Stimulated activated CD8-positive, alpha-beta memory T cell treated with anti-CD3 and anti-CD28 coated beads, Interleukin-4, amount 100 ng/mL, for 24 hours (primary cell): Measurements from ENCODE around the gene POLR2A.
"Not testable (repeated sequence)": the region's sequence is repeated elsewhere in the genome, so short reads cannot be mapped to it uniquely, and the experiment has no call there.

Experiments used
- DNase-seq: peaks from one replicate; pipeline ENCODE4 v3.0.0-alpha.2; 2020; ENCODE audit warnings: low read depth

Gene POLR2A

GRCh38 chr17:7460850-7461660 is 23.1 kb upstream of the POLR2A start:
- DNase-seq: no peak

- DNase-seq: no peak
Measured at GRCh38 chr17:7462474-7463371, 21.4 kb upstream of the POLR2A start.

DNA sequence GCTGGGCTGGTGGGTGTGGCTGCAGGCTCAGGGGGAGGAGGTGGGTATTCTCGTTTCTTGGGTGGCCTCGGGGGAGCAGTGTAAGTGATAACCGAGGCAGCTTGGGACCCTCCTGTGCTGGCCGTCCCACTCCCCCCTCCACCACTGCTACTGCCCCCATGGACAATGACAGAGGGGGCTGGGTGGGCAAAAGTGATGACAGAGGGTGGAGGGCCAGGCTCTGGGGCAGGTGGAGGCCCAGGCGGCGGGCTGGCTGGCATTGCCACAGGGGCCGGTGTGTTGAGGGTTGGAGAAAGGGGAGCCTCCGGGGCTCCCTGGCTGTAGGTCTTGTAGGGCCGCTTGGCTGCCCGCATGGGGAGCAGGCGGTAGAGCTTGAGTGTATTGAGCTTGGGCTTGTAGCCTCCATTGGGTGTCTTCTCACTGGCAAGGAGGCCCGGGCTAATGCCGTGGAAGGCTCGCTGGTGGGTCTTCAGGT is 20.8 kb upstream of the POLR2A start:
- no peak for DNase-seq

DNA sequence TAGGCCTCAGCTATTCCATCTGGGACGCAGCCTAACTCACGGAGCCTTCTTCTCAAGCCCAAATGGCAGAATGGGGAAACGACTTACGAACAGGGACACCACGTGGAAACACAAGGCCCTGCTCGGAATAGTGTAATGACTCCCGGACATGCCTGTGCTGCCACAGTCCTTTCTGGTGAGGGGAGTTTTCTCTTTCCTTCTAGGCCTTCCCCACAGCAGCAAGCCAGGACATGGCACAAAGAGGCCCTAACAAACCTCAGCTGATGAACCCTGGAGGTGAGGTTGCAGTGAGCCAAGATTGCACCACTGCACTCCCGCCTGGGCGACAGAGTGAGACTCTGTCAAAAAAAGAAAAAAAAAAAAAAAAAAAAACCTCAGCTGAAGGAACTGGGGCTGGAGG is 20.1 kb upstream of the POLR2A start:
- no peak for DNase-seq

GRCh38 chr17:7465597-7466275 is 18.4 kb upstream of the POLR2A start:
- no peak for DNase-seq

DNA sequence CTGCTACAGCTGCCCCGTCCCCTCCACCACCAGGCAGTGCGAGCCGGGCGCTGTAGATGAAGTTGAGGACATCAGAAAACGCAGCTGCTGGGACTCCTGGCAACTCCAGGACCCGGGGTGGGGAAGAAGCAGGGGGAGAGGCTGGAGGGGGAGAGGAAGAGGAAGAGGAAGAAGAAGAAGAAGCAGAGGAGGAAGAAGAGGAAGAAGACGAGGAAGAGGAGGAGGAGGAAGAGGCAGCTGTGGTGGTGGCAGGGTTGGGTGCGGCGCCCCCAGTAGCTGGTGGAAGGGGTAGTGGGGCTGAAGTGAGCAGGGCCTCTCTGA is 17.9 kb upstream of the POLR2A start:
- no peak for DNase-seq

DNA sequence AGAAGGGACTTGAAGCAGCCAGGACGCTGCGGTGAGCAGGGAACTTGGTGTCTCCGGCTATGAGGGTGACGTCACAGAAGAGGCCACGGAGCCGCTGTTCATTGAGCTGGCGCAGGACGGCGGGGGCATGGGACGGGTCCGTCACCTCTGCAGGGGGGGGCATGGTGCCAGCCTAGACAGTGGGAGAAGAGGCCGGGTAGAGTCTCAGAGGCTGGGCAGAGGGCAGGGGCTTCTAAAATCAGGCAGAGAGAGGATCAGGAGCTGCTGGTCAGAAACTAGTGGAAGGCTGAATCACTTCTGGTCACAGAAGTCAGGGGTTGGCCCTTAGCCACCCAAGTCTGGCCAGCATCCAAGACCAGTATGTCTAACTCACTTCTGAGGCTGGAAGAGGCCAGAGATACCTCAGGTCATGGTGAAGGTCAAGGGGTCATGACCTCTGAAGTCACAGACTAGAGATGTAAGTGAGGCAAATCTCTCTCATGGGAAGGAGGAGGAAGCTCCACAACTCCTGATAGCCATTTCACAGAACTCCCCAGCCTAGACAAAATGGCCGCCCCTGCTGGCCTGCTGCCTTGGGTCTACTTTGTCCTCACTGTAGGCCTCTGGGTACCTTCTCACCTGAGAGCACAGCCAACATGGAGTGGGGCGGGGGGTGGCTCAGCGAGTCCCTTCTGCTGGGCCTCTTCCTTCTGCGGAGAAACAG is 17.4 kb upstream of the POLR2A start:
- no peak for DNase-seq

DNA sequence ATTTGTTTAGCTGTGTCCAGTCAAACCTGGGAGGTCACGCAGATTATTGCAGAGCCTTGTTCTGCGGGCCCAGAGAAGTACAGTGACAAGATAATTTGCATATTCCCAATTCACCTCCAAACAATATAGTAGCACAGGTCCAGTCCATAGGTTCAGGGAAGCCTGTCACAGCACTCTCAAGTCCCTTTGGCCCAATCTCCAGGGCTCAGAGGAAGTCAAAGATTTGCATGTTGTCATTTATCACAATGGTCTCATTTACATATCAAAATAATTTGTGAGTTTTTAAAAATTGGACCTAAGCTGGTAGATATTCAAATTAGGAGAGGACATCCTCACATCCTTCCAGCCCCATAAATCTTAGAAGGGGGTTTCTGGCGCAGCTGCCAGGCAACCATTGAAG is 16.7 kb upstream of the POLR2A start:
- DNase-seq: no peak

DNA sequence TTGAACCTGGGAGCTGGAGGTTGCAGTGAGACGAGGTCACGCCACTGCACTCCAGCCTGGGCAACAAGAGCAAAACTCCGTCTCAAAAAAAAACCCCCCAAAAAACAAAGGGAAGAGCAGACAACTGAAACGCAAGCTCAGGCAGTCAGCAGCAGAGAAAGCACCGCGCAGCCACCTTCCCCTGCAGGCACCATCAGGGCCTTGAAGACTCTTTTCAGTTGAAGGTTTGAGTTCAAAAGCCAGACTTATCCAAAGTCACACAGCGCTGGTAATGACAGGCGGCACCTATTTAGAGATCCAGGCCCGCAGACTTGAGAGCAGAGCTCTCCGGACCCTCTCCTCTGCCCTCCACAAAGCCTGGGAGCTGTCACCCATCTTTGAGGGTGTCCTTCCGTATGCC is 15.9 kb upstream of the POLR2A start:
- DNase-seq: no peak

GRCh38 chr17:7468804-7469389 is 15.3 kb upstream of the POLR2A start:
- no peak for DNase-seq

GRCh38 chr17:7469843-7470242 is 14.3 kb upstream of the POLR2A start:
- not testable (repeated sequence) for DNase-seq

GRCh38 chr17:7470457-7470973 is 13.7 kb upstream of the POLR2A start:
- DNase-seq: not testable (repeated sequence)

DNA sequence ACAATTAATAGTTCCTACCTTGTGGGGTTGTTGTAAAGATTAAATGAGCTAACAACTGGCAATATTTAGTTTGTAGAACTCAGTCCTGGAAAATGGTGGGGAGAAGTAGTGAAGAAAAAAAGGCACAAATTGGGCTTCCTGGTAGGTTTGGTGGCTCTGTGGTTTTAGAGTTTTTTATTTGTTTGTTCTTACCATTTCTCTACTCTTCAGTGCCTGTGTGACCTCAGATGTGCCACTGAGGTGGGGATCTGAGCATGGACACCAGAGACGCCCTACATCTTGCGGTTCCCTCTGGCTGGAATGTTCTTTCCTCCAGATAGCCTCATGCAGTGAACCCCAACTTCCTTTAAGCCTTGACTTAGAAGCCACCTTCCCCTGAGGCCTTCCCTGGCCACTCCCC is 12.4 kb upstream of the POLR2A start:
- DNase-seq: no peak

DNA sequence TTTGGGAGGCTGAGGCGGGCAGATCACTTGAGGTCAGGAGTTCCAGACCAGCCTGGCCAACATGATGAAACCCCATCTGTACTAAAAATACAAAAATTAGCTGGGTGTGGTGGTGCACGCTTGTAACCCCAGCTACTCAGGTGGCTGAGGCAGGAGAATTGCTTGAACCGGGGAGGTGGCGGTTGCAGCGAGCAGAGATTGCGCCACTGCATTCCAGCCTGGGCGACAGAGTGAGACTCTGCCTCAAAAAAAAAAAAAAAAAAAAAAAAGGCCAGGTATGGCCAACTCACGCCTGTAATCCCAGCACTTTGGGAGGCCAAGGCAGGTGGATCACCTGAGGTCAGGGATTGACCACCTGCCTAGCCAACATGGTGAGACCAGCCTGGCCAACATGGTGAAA is 9.4 kb upstream of the POLR2A start:
- DNase-seq: not testable (repeated sequence)

DNA sequence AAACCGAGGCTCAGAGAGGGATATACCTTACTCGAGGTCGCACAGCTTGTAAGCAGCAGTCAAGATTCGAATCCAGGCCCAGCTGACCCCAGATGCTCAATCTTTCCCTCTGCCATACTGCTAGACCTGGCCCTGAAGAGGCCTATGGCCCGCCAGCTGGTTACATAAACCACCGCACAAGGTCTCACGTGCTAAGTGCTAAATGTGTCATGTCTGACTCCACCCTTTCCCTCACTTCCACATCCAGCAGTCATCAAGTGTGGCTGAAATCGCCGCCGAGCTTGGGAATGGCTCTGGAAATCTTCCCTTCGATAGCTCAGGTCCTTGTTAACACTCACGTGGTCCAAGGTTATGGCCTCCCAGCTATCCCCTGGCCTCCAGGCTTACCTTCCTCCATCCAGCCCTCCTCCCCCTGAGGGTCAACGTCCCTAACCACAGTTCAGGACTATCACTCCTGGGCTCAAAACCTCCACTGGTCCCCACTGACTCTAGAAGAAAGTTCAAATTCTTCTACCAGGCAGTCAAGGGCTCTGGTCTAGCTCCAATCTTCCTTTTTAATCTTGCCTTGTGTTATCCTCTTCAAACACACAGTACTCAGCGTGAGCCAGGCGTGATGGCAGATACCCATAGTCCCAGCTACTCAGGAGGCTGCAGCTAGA is 8.3 kb upstream of the POLR2A start:
- DNase-seq: no peak

DNA sequence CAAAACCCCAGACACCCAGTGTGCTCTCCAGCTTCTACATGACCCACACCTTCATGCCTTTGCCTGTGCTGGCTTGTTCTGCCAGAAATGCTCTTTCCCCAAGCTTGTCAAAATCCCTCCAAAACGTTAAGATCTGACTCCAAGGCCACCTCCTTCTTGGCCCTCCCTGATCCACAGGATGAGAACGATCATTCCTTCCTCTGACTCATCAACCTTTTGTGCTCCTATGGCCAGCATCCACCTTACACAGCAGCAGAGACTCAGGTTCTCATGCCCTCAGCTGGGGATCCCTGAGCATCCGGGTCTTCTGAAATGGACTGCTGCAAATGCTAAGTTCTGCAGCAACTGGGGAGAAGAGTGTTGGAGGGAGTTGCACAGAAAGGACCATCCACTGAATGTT is 7.7 kb upstream of the POLR2A start:
- no peak for DNase-seq

- DNase-seq: no peak
Measured at GRCh38 chr17:7476951-7477350, 7.2 kb upstream of the POLR2A start.

- DNase-seq: no peak
Measured at GRCh38 chr17:7477392-7478275, 6.5 kb upstream of the POLR2A start.

GRCh38 chr17:7478276-7479212 is 5.6 kb upstream of the POLR2A start:
- peak; percentile 42 for DNase-seq
